CD4-positive, alpha-beta T cell treated with Interferon gamma for 1 hour (primary cell): ENCODE data around the gene USPL1.

ENCODE experiments used
- DNase-seq: peaks from one replicate; pipeline ENCODE4 v3.0.0-alpha.2; 2020

The USPL1 gene

GRCh38 chr13:30617315-30618185 lies at the start of gene USPL1:
USPL1 (plus strand) TSS chr13:30617920; CDS start chr13:30621141, 3,221 bp downstream.
- DNase-seq, result peak; percentile 99

- peak; percentile 4 for DNase-seq
Measured at GRCh38 chr13:30569901-30570576, 47.7 kb upstream of the USPL1 start.

GRCh38 chr13:30570691-30571090 lies 47.0 kb upstream of the USPL1 start:
- no peak for DNase-seq

GRCh38 chr13:30572859-30573275 lies 44.9 kb upstream of the USPL1 start:
- peak; percentile 16 for DNase-seq

- DNase-seq, result peak; percentile 33
Measured at GRCh38 chr13:30576528-30576927, 41.2 kb upstream of the USPL1 start.

GRCh38 chr13:30577401-30577852 lies 40.3 kb upstream of the USPL1 start:
- DNase-seq, result peak; percentile 36

GRCh38 chr13:30580852-30581502 lies 36.7 kb upstream of the USPL1 start:
- no peak for DNase-seq

GRCh38 chr13:30581582-30581981 lies 36.1 kb upstream of the USPL1 start:
- DNase-seq, result no peak

GRCh38 chr13:30584051-30584731 lies 33.5 kb upstream of the USPL1 start:
- no peak for DNase-seq

GRCh38 chr13:30585748-30586262 lies 31.9 kb upstream of the USPL1 start:
- no peak for DNase-seq

GRCh38 chr13:30587231-30587630 lies 30.5 kb upstream of the USPL1 start:
- no peak for DNase-seq

- no peak for DNase-seq
Measured at GRCh38 chr13:30587739-30588138, 30.0 kb upstream of the USPL1 start.

- DNase-seq, result no peak
Measured at GRCh38 chr13:30593001-30593400, 24.7 kb upstream of the USPL1 start.

GRCh38 chr13:30600496-30600895 lies 17.2 kb upstream of the USPL1 start:
- DNase-seq, result no peak

- no peak for DNase-seq
Measured at GRCh38 chr13:30601836-30602235, 15.9 kb upstream of the USPL1 start.

- no peak for DNase-seq
Measured at GRCh38 chr13:30605052-30605451, 12.7 kb upstream of the USPL1 start.

- peak; percentile 14 for DNase-seq
Measured at GRCh38 chr13:30607186-30607585, 10.5 kb upstream of the USPL1 start.

GRCh38 chr13:30607908-30608307 lies 9.8 kb upstream of the USPL1 start:
- DNase-seq, result peak; percentile 77

- no peak for DNase-seq
Measured at GRCh38 chr13:30608364-30608763, 9.4 kb upstream of the USPL1 start.

- DNase-seq, result no peak
Measured at GRCh38 chr13:30610311-30610710, 7.4 kb upstream of the USPL1 start.

GRCh38 chr13:30615481-30615865 lies 2.2 kb upstream of the USPL1 start:
- no peak for DNase-seq

GRCh38 chr13:30615866-30616541 lies 1.7 kb upstream of the USPL1 start:
- no peak for DNase-seq
